ENCODE results near the gene C14orf180.

- no peak for TF ChIP-seq TAF1 (IDR thresholded peaks at IDR 0.05; ENCODE audit: low read depth, low read length)
- TF ChIP-seq POLR2A (IDR thresholded peaks at IDR 0.05; ENCODE audit: low read depth, low read length): no peak
- no peak for TF ChIP-seq POU2F2 (IDR thresholded peaks at IDR 0.05; ENCODE audit: low read depth, low read length)
Measured at GRCh38 chr14:104551851-104552737, 27.5 kb upstream of the C14orf180 start.
